Lung (tissue), 12 donors: ENCODE measurements around the gene GABRR2. TPM values are rescaled to one million over a fixed set of nuclear protein-coding genes. Genes with fewer than 3 reads are reported as not detected.

Source experiments
- ATAC-seq: fragments of 200-7000 bp; cut with Tn5 transposase; one replicate; pipeline ENCODE4 v1.9.1; 2020; ENCODE audit warnings: moderate number of reproducible peaks; ENCODE audit not compliant: insufficient read depth, low FRiP score
- DNase-seq, 3 donors: peaks; one replicate each; pipeline ENCODE4 v3.0.0-alpha.2; 2013 to 2017
- H3K27ac ChIP-seq, 2 donors: one replicate each; pipeline ENCODE4 v1.5.1; 2013; ENCODE audit warnings: mild to moderate bottlenecking in 2 of 2, moderate library complexity in 2 of 2, control low read depth in 1 of 2, inconsistent platforms in 1 of 2, low read depth in 1 of 2, low read length in 1 of 2
- H3K27me3 ChIP-seq, 3 donors: one replicate each; pipeline ENCODE4 v1.5.1; 2013; ENCODE audit warnings: low read length in 2 of 3; ENCODE audit not compliant: control insufficient read depth in 3 of 3, insufficient read depth in 3 of 3
- H3K36me3 ChIP-seq, 4 donors: one replicate each; pipeline ENCODE4 v1.5.1; 2013; ENCODE audit warnings: low read length in 4 of 4, mild to moderate bottlenecking in 1 of 4, moderate library complexity in 1 of 4; ENCODE audit not compliant: control insufficient read depth in 4 of 4, insufficient read depth in 4 of 4
- H3K4me1 ChIP-seq, 5 donors: one replicate each; pipeline ENCODE4 v1.5.1; 2013; ENCODE audit warnings: low read length in 5 of 5, mild to moderate bottlenecking in 2 of 5, moderate library complexity in 1 of 5; ENCODE audit not compliant: control insufficient read depth in 5 of 5, insufficient read depth in 5 of 5
- H3K4me3 ChIP-seq: one replicate; pipeline ENCODE4 v1.5.1; 2013; ENCODE audit warnings: mild to moderate bottlenecking, control low read depth, moderate library complexity
- H3K9ac ChIP-seq, 2 donors: one replicate each; pipeline ENCODE4 v1.5.1; 2013; ENCODE audit warnings: low read length in 2 of 2, control low read depth in 1 of 2; ENCODE audit not compliant: insufficient read depth in 1 of 2
- H3K9me3 ChIP-seq, 4 donors: one replicate each; pipeline ENCODE4 v1.5.1; 2013; ENCODE audit warnings: low read length in 3 of 4, mild to moderate bottlenecking in 1 of 4, moderate library complexity in 1 of 4; ENCODE audit not compliant: control insufficient read depth in 4 of 4, insufficient read depth in 3 of 4
- CTCF ChIP-seq: IDR thresholded peaks from 2 replicates; pipeline ENCODE4 v1.5.1; 2012; ENCODE audit warnings: mild to moderate bottlenecking; ENCODE audit errors: control extremely low read depth, extremely low read depth
- WGBS, 2 donors: extraction: QIAGEN DNeasy Blood & Tissue Kit; methylation state at CpG; one replicate each; pipeline ENCODE4 v1.1.7; 2013; 5-methylcytosine and 5-hydroxymethylcytosine counted together
- polyA plus RNA-seq, 2 donors: library from polyadenylated mRNA; stranded (reverse); fragments of 200-250 nt; gene quantifications; one replicate each; pipeline ENCODE4 v1.2.1, GENCODE V29; 2013
- total RNA-seq, 2 donors: library from RNA; depleted of rRNA in 1 of 2; stranded (reverse); fragments of >200 nt in 1 of 2; gene quantifications; one replicate each; pipeline ENCODE4 v1.2.1, GENCODE V29; 2014 to 2021
- donor health status: control.
- donor health status: control.
- donor health status: Bipolar disorder and iron deficiency.
- donor health status: healthy.
- donor health status: DM: yes; HTN: yes; CAD: no.

The GABRR2 gene
- total and polyA plus RNA-seq, 4 donors, result 0.33 to 1.5 (median 1.4) TPM

GRCh38 chr6:89352278-89353117, 37.4 kb upstream of the GABRR2 start, which contains the start of gene UBE2J1:
TSS of gene UBE2J1 (minus strand) at chr6:89352722. CDS start at chr6:89352569, 153 bp downstream.
- H3K4me3 ChIP-seq, result peak within 1 kb of the TSS; percentile 91
- H3K36me3 ChIP-seq, result no peaks in the 10 kb centered on the region
- peak within 1 kb of the TSS; percentile 94 to 98 for H3K9ac ChIP-seq
- WGBS, 2 donors, result 0% methylated on average over 78 to 102 of the region's 102 CpGs
- peak within 1 kb of the TSS; percentile 100 for H3K27ac ChIP-seq
- DNase-seq (peak; percentile 90 to 94 (median 93)), ATAC-seq (peak; percentile 97)
- H3K27me3 ChIP-seq, result no peaks in the 10 kb centered on the region
- TF ChIP-seq CTCF, result no peak
- no peaks in the 10 kb centered on the region for H3K9me3 ChIP-seq
- H3K4me1 ChIP-seq, result peaks cover 0 to 24% (median 11%) of the 10 kb centered on the region in 5 donors

GRCh38 chr6:89351671-89352277, 36.7 kb upstream of the GABRR2 start:
- no peak for ATAC-seq

GRCh38 chr6:89350281-89350966, 35.3 kb upstream of the GABRR2 start:
- DNase-seq (peak in 2 of 3 donors; percentile 30 to 34), ATAC-seq (peak; percentile 5)
- no peak for TF ChIP-seq CTCF
- Histone ChIP-seq H3K4me1 (peaks cover 3 to 24% (median 13%) of the 10 kb centered on the region in 5 donors), H3K36me3 (no peaks in the 10 kb centered on the region), H3K4me3 (no peak overlapping the region), H3K9me3 (no peaks in the 10 kb centered on the region), H3K27me3 (no peaks in the 10 kb centered on the region), H3K9ac (peak overlapping the region in 1 of 2 donors; percentile 50), H3K27ac (peak overlapping the region; percentile 49 to 69)
- 9 to 32% methylated on average over 4 of the region's 4 CpGs for WGBS, 2 donors

More at GRCh38 chr6:89351671-89352277, 36.7 kb upstream of the GABRR2 start:
- Histone ChIP-seq H3K36me3 (no peaks in the 10 kb centered on the region), H3K27me3 (no peaks in the 10 kb centered on the region), H3K27ac (peak overlapping the region; percentile 100), H3K4me3 (peak overlapping the region; percentile 91), H3K9ac (peak overlapping the region; percentile 94 to 98), H3K4me1 (peaks cover 0 to 24% (median 11%) of the 10 kb centered on the region in 5 donors), H3K9me3 (no peaks in the 10 kb centered on the region)
- peak in 2 of 3 donors; percentile 41 to 70 for DNase-seq
- no peak for TF ChIP-seq CTCF
- WGBS, 2 donors, result 0 to 1% methylated on average over 12 of the region's 12 CpGs
